HepG2 (cell line): ENCODE data around the gene KCNB1. TPM values are rescaled to one million over a fixed set of nuclear protein-coding genes. Genes with fewer than 3 reads are reported as not detected.

Source experiments
- ATAC-seq: fragments of 200-7000 bp; cut with Tn5 transposase; 3 replicates; pipeline ENCODE4 v1.9.1; 2020; ENCODE audit warnings: mild to moderate bottlenecking, moderate library complexity
- BruUV-seq: library from RNA; stranded (reverse); fragments of 400-500 nt; replicated peaks from 2 replicates; lab custom pipeline; 2021; lab: Mats Ljungman, UMichigan
- CTCF ChIA-PET: fragments of 300-600 bp; formaldehyde crosslinking; extraction: SDS; loops from one replicate; lab custom pipeline; 2021; ENCODE audit warnings: low total read pairs, inconsistent platforms, low intra/inter-chr PET ratio; lab: Yijun Ruan, JAX
- POLR2A ChIA-PET: fragments of 350-600 bp; sonication (Branson Sonifier 250); formaldehyde crosslinking; loops from one replicate; lab custom pipeline; 2020; ENCODE audit warnings: antibody characterized with exemption, inconsistent platforms; lab: Yijun Ruan, JAX
- DNase-seq: peaks from one replicate; pipeline ENCODE4 v3.0.0-alpha.2; 2015; ENCODE audit warnings: low spot score
- FAIRE-seq: peaks from 3 replicates; lab custom pipeline; 2011; peaks lifted over from hg19 to GRCh38; lab: Jason Lieb, UNC
- H2AFZ ChIP-seq: one replicate; pipeline ENCODE4 v1.6.1; 2011; ENCODE audit warnings: low read length, inconsistent platforms
- H3K27ac ChIP-seq: fragments of 300-600 bp; 3 replicates; pipeline ENCODE4 v1.8.0; 2011; ENCODE audit warnings: mixed run types, mild to moderate bottlenecking, mixed read lengths, low read length, inconsistent platforms; ENCODE audit not compliant: insufficient read depth; ENCODE audit errors: extremely low read length
- H3K27me3 ChIP-seq, 2 experiments: fragments of 200-600 bp in 1 of 2; 2 replicates in 1 of 2; 3 replicates in 1 of 2; pipeline versions ENCODE4 v1.6.0 to v1.8.0; 2011; ENCODE audit warnings: low read length in 2 of 2, mild to moderate bottlenecking in 2 of 2, moderate library complexity in 2 of 2, inconsistent platforms in 1 of 2; ENCODE audit not compliant: insufficient read depth in 2 of 2, control insufficient read depth in 1 of 2
- H3K36me3 ChIP-seq, 2 experiments: fragments of 200-600 bp in 1 of 2; replicated peaks in 1 of 2; 2 replicates in 1 of 2; 3 replicates in 1 of 2; pipeline versions ENCODE4 v1.5.1 to v1.8.0; 2011; ENCODE audit warnings: low read length in 2 of 2, inconsistent platforms in 1 of 2; ENCODE audit not compliant: insufficient read depth in 2 of 2, control insufficient read depth in 1 of 2
- H3K4me1 ChIP-seq: 2 replicates; pipeline ENCODE4 v1.5.1; 2012; ENCODE audit warnings: low read length, inconsistent platforms; ENCODE audit not compliant: insufficient read depth
- H3K4me2 ChIP-seq: 2 replicates; pipeline ENCODE4 v1.6.0; 2011; ENCODE audit warnings: low read depth, low read length, inconsistent platforms
- H3K4me3 ChIP-seq, 3 experiments: fragments of 200-600 bp in 1 of 3; sonication (generic), shearing (Covaris generic) in 1 of 3; replicated peaks in 1 of 3; 2 replicates each; pipeline ENCODE4 v1.5.1; 2011 to 2016; ENCODE audit warnings: low read length in 3 of 3, inconsistent platforms in 2 of 3, low read depth in 2 of 3, mild to moderate bottlenecking in 2 of 3, control low read depth in 1 of 3, mixed read lengths in 1 of 3; ENCODE audit not compliant: insufficient read depth in 1 of 3
- H3K79me2 ChIP-seq: one replicate; pipeline ENCODE4 v1.6.1; 2011; ENCODE audit warnings: low read length, inconsistent platforms; ENCODE audit not compliant: insufficient read depth
- H3K9ac ChIP-seq: 2 replicates; pipeline ENCODE4 v1.6.0; 2011; ENCODE audit warnings: mild to moderate bottlenecking, low read depth, low read length, inconsistent platforms; ENCODE audit not compliant: insufficient read depth
- H3K9me3 ChIP-seq: 2 replicates; pipeline ENCODE4 v1.5.1; 2012; ENCODE audit warnings: mild to moderate bottlenecking, low read length
- H4K20me1 ChIP-seq: 2 replicates; pipeline ENCODE4 v1.6.0; 2011; ENCODE audit warnings: inconsistent platforms, mild to moderate bottlenecking, low read length, moderate library complexity; ENCODE audit not compliant: insufficient read depth
- CHCHD3 ChIP-seq: sonication (generic); formaldehyde crosslinking; IDR thresholded peaks from 2 replicates; pipeline ENCODE4 v1.8.0; 2022; ENCODE audit warnings: mild to moderate bottlenecking, missing genetic modification reagents, moderate library complexity
- CREM ChIP-seq, 2 experiments: sonication (generic) in 1 of 2; formaldehyde crosslinking in 1 of 2; IDR thresholded peaks; 2 replicates each; pipeline versions ENCODE4 v1.4.0 to v1.6.1; 2016 to 2020; ENCODE audit warnings: antibody characterized with exemption in 1 of 2, mild to moderate bottlenecking in 1 of 2, missing genetic modification reagents in 1 of 2
- DMTF1 ChIP-seq: sonication (generic); formaldehyde crosslinking; IDR thresholded peaks from 2 replicates; pipeline ENCODE4 v1.4.0; 2020; ENCODE audit warnings: mild to moderate bottlenecking, missing genetic modification reagents
- GLMP ChIP-seq: sonication (generic); formaldehyde crosslinking; IDR thresholded peaks from 2 replicates; pipeline ENCODE4 v1.9.0; 2021; ENCODE audit warnings: missing genetic modification reagents, mild to moderate bottlenecking, borderline replicate concordance
- KMT2A ChIP-seq: sonication (generic); formaldehyde crosslinking; IDR thresholded peaks from 2 replicates; pipeline ENCODE4 v1.4.0; 2020; ENCODE audit warnings: missing genetic modification reagents
- MAFG ChIP-seq: sonication (generic); formaldehyde crosslinking; IDR thresholded peaks from 2 replicates; pipeline ENCODE4 v1.5.1; 2020; ENCODE audit warnings: mild to moderate bottlenecking, missing genetic modification reagents
- MEIS2 ChIP-seq: sonication (generic); formaldehyde crosslinking; IDR thresholded peaks from 2 replicates; pipeline ENCODE4 v1.9.0; 2021; ENCODE audit warnings: mild to moderate bottlenecking, missing genetic modification reagents
- NR0B2 ChIP-seq: sonication (generic); formaldehyde crosslinking; IDR thresholded peaks from 2 replicates; pipeline ENCODE4 v1.4.0; 2020; ENCODE audit warnings: mild to moderate bottlenecking, missing genetic modification reagents
- PHF20 ChIP-seq: sonication (generic); formaldehyde crosslinking; IDR thresholded peaks from 2 replicates; pipeline ENCODE4 v1.5.0; 2020; ENCODE audit warnings: mild to moderate bottlenecking, missing genetic modification reagents
- SALL1 ChIP-seq: sonication (generic); formaldehyde crosslinking; IDR thresholded peaks from 2 replicates; pipeline ENCODE4 v1.8.0; 2022; ENCODE audit warnings: mild to moderate bottlenecking, missing genetic modification reagents
- SNRNP70 ChIP-seq: fragments of 200-400 bp; formaldehyde crosslinking; IDR thresholded peaks from 2 replicates; pipeline ENCODE4 v1.6.1; 2017; ENCODE audit warnings: mild to moderate bottlenecking, low read depth, low read length, moderate library complexity
- SOX6 ChIP-seq, 2 experiments: fragments of 450-650 bp in 1 of 2; sonication (generic) in 1 of 2; formaldehyde crosslinking in 1 of 2; IDR thresholded peaks; 2 replicates each; pipeline versions ENCODE4 v1.4.0 to v1.6.1; 2017 to 2020; ENCODE audit warnings: antibody characterized with exemption in 1 of 2, mild to moderate bottlenecking in 1 of 2, missing genetic modification reagents in 1 of 2
- SSRP1 ChIP-seq: IDR thresholded peaks from 2 replicates; pipeline ENCODE4 v1.6.1; 2016; ENCODE audit warnings: control low read depth
- ZNF12 ChIP-seq: sonication (generic); formaldehyde crosslinking; IDR thresholded peaks from 2 replicates; pipeline ENCODE4 v1.5.0; 2020; ENCODE audit warnings: missing genetic modification reagents
- ZNF136 ChIP-seq: sonication (generic); formaldehyde crosslinking; IDR thresholded peaks from 2 replicates; pipeline ENCODE4 v1.8.1; 2022; ENCODE audit warnings: low read depth, mild to moderate bottlenecking, moderate library complexity, missing genetic modification reagents
- ZNF280B ChIP-seq: sonication (generic); formaldehyde crosslinking; IDR thresholded peaks from 2 replicates; pipeline ENCODE4 v1.5.0; 2020; ENCODE audit warnings: missing genetic modification reagents, mild to moderate bottlenecking, borderline replicate concordance
- ZNF605 ChIP-seq: sonication (generic); formaldehyde crosslinking; IDR thresholded peaks from 2 replicates; pipeline ENCODE4 v1.8.0; 2022; ENCODE audit warnings: mild to moderate bottlenecking, missing genetic modification reagents
- ZNF678 ChIP-seq: sonication (generic); formaldehyde crosslinking; IDR thresholded peaks from 2 replicates; pipeline ENCODE4 v1.4.0; 2020; ENCODE audit warnings: mild to moderate bottlenecking, missing genetic modification reagents
- ZNF773 ChIP-seq: sonication (generic); formaldehyde crosslinking; IDR thresholded peaks from 2 replicates; pipeline ENCODE4 v1.4.0; 2020; ENCODE audit warnings: missing genetic modification reagents, borderline replicate concordance
- ZNF879 ChIP-seq: sonication (generic); formaldehyde crosslinking; IDR thresholded peaks from 2 replicates; pipeline ENCODE4 v1.8.1; 2023; ENCODE audit warnings: missing genetic modification reagents
- WGBS: methylation state at CpG from one replicate; pipeline ENCODE4 v1.1.6; 2017; ENCODE audit warnings: low lambda C conversion rate; 5-methylcytosine and 5-hydroxymethylcytosine counted together
- in situ Hi-C: cut with HindIII; loops from 2 replicates; pipeline ENCODE4 v1.10.0; 2017; ENCODE audit warnings: low pct_unique_long_range_greater_than_20kb; ENCODE audit not compliant: extremely low pct_ligation_motif_present
- intact Hi-C: fragments of 100-400 bp; cut with micrococcal nuclease; formaldehyde crosslinking; loops from one replicate; pipeline ENCODE4 v1.10.0; 2022; ENCODE audit not compliant: unreplicated experiment
- polyA plus RNA-seq, 8 experiments: library from polyadenylated mRNA; depleted of rRNA in 3 of 8; stranded (reverse) in 7 of 8; unstranded in 1 of 8; fragments of >200 nt; fragmentation: Illumina TruSeq in 4 of 8; extraction: Trizol in 4 of 8; gene quantifications; 2 replicates each; pipeline versions ENCODE4 v1.2.1 to v1.2.3, GENCODE V29; 2011 to 2016; ENCODE audit warnings: low read depth in 4 of 8, missing spikeins in 1 of 8, mixed read lengths in 1 of 8; ENCODE audit not compliant: insufficient read depth in 1 of 8
- total RNA-seq, 5 experiments: library from RNA; depleted of rRNA; stranded (reverse); fragments of >200 nt; fragmentation: Illumina TruSeq; extraction: Trizol; gene quantifications; 2 replicates each; pipeline ENCODE4 v1.2.3, GENCODE V29; 2016; ENCODE audit warnings: low read depth in 1 of 5

Gene KCNB1
- total and polyA plus RNA-seq, 2 of the 13 experiments (the other 11 are each of a cell fraction or from before 2014, with no cell fraction given), result 0.02 TPM; not detected in 1

GRCh38 chr20:49435639-49436038, 46.8 kb downstream of the KCNB1 start (continued):
- TF ChIP-seq NR0B2 (0 out of 2 replicates have a peak, but pooled peaks have one; percentile 31), ZNF678 (no peak), ZNF280B (CRISPR knock-in tag) (0 out of 2 replicates have a peak, but pooled peaks have one; percentile 32), MAFG (no peak), SSRP1 (CRISPR knock-in tag) (no peak), ZNF773 (no peak)

- Histone ChIP-seq H3K9ac (no peak overlapping the region), H4K20me1 (no peaks in the 10 kb centered on the region), H3K9me3 (no peaks in the 10 kb centered on the region), H3K4me2 (no peak overlapping the region), H3K27me3 (peaks cover 4 to 16% of the 10 kb centered on the region in 2 experiments; a peak in 3 of 5 replicates), H2AFZ (no peak overlapping the region), H3K36me3 (no peaks in the 10 kb centered on the region), H3K27ac (no peak overlapping the region), H3K4me3 (no peak overlapping the region), H3K79me2 (no peaks in the 10 kb centered on the region), H3K4me1 (no peaks in the 10 kb centered on the region)
- BruUV-seq, result no TSS peak
- in situ Hi-C loops, result no loop called here
- ChIA-PET POLR2A (no interaction called here), CTCF (no interaction called here)
- intact Hi-C loops, result no loop called here
- no peak for DNase-seq
- no peak for ATAC-seq
- WGBS, result 10% methylated on average over 10 of the region's 10 CpGs
- no peak for FAIRE-seq
- TF ChIP-seq KMT2A (CRISPR knock-in tag) (no peak), GLMP (CRISPR knock-in tag) (no peak), CHCHD3 (CRISPR knock-in tag) (no peak), ZNF879 (CRISPR knock-in tag) (no peak), SOX6 (IDR thresholded peaks at IDR 0.05) (no peak), SOX6 (CRISPR knock-in tag; IDR thresholded peaks at IDR 0.05) (no peak), PHF20 (CRISPR knock-in tag) (no peak), ZNF605 (CRISPR knock-in tag) (no peak), SALL1 (CRISPR knock-in tag) (no peak), MEIS2 (CRISPR knock-in tag) (no peak), SNRNP70 (no peak), DMTF1 (no peak), ZNF136 (CRISPR knock-in tag) (no peak), ZNF773 (no peak), CREM (IDR thresholded peaks at IDR 0.05) (no peak), CREM (CRISPR knock-in tag; IDR thresholded peaks at IDR 0.05) (no peak), ZNF12 (CRISPR knock-in tag) (no peak)
Measured at GRCh38 chr20:49433333-49433732, 49.1 kb downstream of the KCNB1 start.
